ENCODE measurements around the gene SUGCT.

Gene SUGCT

DNA sequence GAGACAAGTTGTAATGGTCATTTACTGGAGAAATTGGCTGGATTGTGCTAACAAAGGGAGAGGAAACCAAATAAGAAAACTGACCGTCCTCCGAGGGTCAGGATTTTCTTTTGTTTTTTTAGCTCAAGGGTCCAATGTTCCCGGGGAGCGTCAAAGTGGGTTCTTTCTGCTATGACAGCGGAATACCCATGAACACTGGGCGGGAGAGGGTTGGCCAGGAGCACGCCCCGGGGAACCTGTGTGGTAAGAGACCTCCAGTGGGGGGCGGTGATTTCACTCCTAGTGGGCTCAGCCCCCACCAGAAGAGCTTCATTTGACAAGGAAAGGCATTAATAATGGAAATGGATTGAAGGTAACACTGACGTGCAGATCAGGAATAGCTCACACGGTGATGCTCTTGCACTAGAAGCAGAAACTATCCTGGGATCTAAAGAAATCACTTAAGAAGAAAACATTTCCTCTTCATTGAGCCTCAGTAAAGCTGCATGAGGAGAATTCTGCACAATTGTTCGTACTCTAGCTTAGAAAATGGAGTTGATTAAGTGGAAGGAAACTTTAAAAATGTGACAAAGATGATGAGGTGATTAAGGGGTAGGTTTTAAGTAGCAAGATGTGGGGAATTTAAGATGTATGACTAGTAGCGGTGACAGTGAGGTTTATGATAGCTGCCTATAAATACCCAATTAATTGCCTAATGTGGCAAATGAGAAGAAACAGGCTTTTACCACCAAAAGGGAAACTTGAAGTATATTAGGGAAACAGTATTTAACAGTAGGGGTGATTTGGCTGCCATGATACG, 627.2 kb downstream of the SUGCT start:
- no peak for DNase-seq

DNA sequence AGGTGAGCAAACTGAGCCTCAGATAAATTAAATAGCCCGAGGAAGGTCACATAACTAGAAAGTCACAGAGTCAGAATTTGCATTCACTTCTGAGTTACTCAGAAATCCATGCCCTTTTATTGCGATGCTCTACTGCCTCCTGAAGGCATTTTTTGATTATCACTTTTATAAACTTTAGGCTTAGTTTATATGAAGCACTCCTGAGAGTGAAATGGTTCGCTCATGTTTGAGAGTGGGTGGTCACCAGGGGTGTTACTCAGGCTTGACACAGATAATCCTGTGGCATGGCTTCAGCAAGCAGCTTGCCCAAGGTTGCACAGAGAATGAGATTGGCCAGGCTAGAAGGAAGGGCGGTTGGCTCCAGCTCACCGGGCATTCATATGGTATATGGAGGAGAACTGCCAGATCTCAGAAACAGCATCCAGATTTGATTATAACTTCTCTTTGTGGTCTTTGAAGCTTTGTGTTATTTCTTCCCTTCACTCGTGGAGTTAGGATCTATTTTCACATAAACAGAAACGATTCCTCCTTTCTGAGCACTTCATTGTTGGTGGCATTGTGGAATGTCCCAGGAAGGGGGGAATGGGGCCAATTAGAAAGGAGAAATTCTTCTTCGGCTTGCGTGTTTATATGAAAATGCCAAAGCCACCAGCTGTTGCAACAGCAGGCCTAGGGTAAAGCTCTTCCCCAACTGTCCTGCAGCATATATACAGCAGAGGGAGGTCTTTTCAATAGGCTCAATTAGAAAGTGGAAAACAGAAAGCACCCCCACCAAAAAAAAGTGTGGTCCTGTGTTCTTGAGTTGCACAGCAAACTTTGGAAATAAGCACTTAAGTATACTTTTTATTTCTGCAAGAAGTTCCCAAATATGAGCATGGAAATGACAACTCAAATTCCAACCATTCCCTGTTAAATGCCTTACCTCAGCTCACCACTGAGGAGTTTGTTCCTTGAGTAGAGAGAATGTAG, 628.8 kb downstream of the SUGCT start:
- DNase-seq = no peak

DNA sequence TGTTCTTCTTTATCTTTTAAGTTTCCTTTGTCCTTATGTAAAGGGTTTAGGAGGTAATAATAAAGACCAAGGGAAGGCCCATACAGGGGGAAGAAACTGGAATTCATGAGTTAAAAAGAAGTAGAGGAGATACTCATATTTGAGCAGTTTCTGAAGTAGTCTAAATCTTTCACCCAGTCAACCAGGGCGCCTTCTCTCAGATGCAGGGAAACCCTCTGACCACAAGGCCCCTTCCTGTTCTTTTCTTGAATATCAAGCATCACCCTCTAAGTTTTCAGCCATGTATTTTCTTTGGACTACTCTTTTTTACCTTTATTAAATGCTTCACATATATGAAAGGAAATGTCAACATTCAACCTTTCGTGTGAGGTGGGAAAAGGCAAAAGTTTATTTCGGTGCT, 630.8 kb downstream of the SUGCT start:
- no peak for DNase-seq

DNA sequence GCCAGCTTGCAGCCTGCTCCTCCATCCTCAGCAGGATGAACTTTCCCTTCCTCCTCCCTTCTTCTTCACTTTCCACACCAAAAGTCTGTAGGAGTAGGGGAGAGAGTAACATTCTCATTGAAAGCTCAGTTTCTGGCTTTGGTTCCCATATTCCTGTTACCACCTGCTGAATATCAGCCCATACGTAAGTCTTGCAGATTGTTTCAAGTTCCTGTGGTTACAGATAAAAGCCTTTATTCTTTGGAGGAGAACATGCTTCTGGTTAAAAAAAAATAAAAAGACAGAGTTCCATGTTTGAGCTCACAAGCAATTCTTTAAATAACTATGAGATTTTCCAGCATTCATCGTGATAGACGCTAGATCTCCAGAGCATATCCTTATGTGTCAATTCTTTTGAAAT, 637.3 kb downstream of the SUGCT start:
- DNase-seq = no peak

DNA sequence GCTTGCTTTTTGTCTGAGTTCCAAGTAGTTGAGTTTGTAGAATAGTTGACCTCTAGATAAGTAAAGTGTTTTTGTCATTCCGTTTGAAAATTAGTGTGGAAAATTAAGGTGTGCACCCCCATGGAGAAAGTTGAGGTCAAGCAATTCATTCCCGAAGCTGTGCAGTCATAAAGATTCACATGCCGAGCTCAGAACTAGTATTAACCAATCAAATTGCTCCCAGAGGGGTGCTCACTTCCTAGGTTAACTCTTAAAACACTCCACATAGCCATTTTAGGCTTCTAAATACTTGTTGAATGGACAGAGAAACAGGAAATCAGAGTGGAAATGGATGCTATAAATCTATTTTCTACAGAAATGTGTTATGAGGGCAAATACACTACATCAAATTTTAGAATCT, 638.9 kb downstream of the SUGCT start:
- no peak for DNase-seq

DNA sequence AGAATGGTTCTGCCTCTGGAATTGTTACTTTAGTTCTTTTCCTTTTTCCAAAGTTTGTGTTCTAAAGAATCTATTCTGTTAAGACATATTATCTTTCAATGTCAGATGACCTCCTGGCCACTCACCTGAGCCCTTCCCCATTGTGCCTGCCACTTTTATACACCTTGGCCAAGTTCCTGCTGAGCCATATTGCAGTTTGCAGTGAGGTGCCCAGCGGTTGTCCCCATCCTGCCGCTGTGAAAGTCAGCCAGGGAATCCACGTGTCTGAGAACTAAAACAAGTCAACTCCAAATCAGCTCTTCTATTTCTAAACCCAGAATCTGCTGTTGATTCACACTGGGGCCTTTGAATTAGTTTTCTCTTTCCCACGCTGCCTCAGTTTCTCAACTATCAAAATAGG, 641.1 kb downstream of the SUGCT start:
- DNase-seq = no peak

DNA sequence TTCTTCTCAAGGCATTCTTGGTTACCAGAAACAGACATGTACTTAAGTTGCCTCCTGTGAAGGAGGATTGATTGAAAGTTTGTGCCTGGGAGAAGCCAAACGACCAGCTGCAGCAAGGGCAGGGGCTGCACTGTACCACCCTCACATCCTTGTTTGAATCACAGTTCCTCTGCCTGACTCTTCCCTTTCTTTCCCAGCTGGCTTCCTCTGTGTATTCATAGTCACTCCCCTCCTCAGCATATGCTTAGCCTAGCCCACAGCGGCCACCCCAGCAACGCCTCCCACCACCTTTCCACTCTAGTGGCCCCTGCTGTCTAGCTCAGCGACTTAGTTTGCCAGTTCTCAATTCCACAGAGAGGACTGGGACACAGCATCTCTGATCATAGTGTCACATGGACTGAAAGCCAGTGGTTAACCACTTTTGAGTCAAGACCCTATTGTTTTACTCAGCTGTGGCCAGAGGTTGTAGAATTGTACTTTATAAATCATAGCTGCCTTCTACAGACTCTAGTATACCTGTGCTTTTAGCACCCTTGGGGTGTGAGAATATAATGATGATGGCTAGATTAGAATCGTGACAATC, 643.0 kb downstream of the SUGCT start:
- DNase-seq = no peak

DNA sequence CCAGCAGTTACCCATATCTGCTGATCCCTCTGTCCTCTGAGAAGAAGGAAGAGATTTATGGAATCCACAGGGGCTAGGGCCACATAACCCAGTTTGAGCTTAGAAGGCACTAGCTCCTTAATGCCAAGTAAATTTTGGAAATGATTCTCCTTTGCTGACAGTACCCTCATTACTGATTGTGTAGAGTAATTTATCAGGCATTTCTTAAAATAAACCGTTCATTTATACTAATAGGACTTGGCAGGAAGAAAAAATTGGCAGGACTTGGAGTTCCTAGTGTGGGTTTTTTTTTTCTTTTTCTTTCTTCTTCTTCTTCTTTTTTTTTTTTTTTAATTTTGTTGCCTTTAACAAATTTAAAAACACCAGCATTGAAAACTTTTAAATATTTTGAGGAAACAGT, 645.7 kb downstream of the SUGCT start:
- peak in 2 of 58 donors; percentile 3 to 50 for DNase-seq

DNA sequence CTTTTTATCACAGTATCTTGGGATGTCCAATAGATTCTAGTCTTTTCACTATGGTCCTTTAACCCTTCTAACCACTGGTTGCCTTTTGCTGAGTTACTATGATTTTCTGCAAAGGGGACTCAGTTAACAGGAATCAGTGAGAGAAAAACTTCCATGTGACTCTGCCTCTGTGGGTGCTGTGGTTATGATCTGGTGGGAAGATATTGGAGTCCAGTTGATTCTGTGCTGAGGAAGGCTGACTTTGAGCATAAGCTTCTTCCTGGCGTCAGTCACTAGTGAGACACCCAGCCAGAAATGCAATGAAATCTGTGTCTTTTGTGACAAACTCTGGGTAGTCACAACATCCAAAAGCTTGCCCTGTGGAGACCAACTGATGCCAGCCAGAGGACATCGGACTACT, 648.0 kb downstream of the SUGCT start:
- DNase-seq = peak in 1 of 58 donors; percentile 11

DNA sequence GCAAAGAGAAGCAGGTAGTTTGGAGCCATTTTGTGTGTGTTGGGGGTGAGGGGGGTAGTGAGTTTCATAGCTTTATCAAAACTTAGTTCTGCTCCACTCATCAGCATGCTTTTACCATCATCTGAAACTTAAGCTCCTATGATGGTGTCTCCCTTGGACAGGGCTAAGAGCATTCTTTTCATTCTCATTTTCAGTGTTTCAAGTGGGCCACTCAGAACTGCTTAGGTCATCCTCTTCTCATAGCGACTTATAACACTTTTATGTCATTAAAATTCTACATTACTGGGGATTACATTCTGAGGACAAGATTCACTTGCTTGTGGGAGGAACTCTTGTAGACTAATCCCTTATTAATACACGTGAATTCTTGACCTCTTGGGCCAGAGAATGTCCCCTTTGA, 649.4 kb downstream of the SUGCT start:
- no peak for DNase-seq

DNA sequence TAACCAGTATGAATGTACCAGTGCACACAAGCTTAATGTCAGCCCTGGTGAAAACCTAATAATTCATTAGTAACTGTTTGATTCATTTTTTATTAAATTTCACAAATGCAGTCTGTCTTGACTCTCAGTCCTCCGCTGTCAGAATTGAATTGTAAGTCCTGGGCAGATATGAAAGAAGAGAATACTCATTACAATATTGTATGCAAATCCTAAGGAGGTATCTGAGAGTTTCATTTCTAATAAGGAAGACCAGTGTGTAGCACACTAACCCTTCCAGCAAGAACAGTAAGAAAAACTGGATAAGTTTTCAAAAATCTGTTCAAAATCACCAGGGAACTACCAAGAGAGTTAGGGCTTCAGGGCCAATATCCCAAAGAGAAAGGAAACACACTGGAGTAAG, 652.1 kb downstream of the SUGCT start:
- no peak for DNase-seq

DNA sequence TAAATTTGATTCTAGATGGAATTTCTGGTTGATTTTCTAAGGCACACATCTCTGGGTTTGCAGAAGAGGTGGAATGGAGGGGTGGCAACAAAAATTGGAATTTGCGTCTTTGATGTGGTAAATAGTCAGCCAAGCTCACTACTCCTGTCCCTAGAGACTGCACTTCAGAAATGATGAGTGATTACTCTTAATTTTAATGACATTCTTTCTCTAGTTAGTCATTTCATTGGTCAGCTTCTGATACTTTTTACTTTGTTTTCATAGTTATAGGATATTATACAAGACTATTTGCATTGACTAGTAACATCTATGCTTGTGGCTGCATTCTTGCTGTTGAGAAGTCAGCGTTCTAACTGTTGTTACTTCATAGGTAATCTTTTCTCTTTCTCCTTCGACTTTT, 658.3 kb downstream of the SUGCT start:
- DNase-seq = no peak

DNA sequence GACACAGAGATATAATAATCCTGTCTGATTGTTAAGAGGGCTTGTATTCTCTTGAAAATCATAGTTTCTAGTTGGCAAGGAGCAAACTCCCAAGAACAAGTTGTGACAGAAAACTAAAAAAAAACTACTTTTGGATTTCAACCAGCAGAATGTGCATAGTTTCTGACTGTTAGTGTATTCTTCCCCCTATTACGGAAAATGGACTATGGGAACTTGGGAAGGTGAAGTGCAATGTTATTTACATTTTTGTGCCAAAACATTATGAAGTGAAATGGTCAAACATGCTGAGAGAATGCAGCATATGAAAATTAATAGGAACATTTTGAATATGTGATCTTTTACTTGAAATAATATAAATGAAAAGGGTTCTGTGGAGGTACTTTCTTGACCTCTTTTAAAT, 660.8 kb downstream of the SUGCT start:
- DNase-seq = no peak

DNA sequence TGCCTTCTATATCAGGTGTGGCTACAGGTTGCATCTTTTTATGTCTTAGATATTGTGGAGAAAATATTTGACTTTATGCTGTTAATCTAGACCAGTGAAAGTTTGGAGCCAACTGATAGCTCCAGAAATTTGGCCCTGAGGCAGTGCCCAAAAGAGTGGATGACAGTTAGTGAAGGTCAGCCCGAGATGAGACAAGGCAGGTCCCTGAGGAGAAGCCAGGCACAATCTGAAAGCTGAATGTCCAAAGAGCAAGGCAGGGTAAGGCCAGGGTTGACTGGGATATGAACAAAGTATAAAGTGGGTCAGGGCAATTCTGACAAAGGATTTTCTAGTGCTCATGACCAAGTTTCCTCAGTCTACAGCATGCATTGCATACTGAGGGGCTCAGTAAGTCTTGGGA, 661.9 kb downstream of the SUGCT start:
- DNase-seq = no peak

DNA sequence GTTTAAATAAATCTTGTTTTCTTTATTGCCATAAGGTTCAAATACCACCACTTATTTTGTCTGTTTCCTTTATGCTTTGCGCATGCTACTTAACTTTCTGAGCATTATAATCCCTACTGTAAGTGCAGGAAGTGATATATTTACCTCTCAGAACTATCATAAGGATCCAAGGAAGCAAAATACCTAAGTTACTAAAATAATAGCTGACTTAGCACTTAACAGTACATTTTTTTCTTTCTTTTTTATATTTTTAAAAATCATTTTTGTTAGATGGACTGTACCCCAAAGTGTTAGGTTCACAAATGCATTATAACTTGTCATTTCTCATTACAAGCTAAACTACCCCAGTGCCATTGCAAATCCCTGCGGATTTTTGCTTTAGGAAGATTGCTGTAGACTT, 663.8 kb downstream of the SUGCT start:
- no peak for DNase-seq

DNA sequence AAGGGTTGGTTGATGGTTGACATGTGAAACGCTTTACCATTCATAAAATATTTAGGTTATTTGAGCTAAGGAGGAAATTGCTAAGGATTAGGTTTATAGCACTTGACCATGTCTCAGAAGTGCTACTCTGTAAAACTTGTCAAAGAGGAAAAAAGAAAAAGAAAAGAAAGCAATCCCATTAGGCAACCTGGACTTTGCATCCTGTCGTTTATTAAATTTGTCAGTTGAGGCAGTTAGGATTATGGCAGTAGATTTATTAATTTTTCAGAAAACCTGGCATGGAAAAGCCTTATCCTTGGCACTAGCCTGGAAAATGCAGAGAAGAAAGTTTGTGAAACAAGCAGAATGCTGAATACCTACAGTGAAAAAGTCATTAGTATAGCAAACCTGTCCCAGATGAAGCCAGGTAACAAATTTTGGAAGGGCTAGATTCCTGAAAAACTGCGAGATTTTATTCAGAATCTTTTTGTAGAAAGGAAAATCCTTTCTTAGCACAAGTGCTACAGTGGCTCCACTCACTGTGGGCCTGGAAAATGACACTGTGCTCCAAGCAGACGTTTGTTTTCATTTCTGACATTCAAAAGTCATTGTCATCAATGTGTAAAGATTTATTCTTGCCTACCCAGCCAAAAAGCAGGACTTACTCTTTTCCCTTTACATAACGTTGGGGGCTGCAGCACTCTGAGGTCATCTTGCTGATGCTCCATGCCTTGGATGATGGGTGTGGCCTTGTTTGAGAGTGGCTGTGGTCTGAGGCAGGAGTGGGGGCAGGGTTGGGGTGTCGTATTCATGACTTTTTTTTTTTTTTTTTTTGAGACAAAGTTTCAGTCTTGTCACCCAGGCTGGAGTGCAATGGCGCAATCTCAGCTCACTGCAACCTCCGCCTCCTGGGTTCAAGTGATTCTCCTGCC, 664.9 kb downstream of the SUGCT start:
- no peak for DNase-seq

DNA sequence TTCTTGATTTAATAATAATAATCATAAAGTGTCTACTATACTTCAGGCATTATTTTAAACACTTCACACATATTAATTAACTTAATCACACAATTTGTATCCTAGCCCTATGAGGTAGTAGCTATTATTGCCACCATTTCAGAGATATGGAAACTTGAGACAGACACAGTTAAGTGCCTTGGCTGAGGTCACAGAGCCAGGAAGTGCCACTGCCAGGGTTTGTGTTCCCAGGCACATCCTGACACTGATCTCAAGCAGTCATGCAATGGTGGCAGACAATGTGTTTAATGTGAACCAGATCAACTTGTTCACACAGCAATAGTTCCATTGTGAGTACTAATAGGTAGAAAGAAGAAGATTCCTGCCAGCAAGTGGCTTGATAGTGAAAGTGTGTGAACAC, 666.0 kb downstream of the SUGCT start:
- no peak for DNase-seq

DNA sequence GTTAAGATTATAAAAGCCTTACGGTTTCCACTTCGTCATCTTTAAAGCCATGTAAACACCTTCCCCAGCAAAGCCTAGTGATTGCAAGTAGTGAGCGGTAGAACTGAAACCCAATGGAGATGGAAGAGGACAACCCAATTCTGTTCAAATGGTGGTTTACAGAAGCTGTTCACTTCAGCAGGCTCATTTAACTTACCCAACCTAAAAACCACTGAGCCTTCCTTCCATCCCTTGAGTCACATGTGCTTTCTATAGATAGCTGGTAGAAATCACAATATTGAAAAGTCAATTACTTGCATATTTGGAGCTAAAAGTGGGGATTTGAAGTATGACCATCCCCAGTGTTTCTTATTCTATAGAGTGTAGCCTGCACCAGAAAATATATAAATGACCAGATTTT, 667.7 kb downstream of the SUGCT start:
- DNase-seq = no peak

DNA sequence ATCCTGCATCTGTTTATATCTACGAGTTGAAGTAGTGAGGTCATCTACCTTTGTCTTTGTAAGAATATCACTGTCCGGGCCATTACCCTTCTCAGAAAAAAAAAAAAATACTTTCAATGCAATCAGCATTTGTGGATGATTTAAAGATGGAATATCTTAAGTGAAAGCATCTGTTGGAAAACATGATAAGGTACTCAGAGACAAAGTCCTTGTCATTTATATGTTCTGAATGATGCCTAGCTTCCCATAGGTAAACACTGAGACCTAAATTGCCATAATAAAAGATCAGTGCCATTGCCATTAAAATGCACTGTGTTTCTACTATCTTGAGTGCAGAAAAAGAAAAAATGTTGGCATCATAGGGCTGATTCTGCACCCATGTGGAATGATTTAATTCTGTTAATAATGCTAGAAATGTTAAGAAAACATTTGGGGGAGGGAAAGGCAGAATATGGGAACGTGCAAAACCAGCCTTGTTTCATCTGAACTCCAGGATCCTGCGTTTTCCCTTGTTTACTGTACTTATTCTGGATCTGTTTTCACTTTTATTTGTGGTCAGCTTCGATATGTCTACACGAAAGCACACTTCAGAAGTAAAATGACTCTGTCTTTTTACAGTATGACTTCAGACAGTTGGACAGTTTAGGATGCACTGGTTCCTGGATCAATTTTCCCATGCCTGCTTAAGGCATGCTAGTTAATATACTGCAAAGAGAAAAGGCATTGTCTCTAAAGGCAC, 669.8 kb downstream of the SUGCT start:
- DNase-seq = no peak

DNA sequence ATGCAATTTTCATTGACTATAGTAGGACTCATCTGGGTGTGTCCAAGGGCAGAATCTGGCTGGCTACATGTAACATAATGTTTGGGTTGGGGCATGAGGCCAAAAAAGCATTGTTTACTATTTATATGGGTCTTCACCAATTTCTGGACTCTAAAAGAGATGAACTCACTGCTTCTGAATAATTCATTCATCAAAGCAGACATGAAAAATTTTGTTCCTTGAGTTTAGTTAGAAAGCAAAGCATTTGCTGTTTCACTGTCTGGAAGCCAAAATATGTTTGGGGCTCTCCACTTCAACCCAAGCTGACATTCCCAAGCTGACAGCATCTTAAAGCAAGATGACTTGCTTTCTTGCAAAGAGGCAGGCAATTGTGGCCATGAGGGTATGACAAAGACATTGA, 670.6 kb downstream of the SUGCT start:
- DNase-seq = no peak

Data from anterior cingulate cortex (tissue), 58 donors.